GM12872 (cell line): ENCODE measurements around the gene FHOD3.

Experiments used
- TF ChIP-seq, protein P1 (sequence below): IDR thresholded peaks from 3 replicates; pipeline ENCODE4 v1.5.1; 2011; ENCODE audit warnings: low read depth, mild to moderate bottlenecking, low read length, moderate library complexity; ENCODE audit not compliant: insufficient read depth

The FHOD3 gene

DNA sequence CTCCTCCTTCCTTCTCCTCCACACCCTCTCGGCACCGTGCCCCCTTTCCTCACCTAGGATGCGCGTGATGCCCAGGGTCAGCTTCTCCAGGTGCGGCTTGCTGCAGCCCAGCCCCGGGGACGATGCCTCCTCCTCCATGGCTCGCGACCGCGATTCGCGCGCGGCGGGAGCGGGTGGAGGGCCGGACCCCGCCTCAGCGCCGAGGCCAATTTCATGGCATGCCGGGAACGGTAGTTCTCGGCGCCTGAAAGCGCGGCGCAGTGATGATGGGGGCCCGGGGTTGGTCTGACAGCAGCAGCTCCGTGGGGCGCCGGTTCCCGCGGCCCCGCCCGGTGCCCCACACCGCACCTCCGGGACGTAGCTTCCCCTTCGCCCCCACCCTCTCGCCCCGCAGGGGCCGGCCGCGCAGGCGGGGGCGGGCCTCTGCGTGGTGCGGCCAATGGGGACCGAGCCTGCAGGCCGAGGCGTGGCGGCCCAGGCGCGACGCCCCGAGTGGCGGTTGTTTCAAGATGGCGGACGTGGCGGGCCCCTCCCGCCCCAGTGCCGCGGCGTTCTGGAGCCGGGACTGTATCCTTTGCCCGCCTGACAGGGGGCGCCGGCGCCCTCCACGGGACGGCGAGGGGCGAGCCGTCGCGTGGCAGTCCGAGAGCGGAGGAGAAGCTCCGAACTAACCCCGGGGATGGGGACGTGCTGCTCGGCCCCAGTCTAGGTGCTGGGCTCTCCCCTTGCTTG, 531.3 kb downstream of the FHOD3 start, which contains the start of the genes KIAA1328 and TPGS2:
Gene KIAA1328, plus strand, starts transcription at position 498 of the 732 bp plus-strand sequence. Its CDS starts 12 bp downstream, at position 510.
Gene TPGS2, minus strand, starts transcription at position 373 of the 732 bp plus-strand sequence. Its CDS starts 235 bp downstream, at position 138.
- TF ChIP-seq, protein P1, sequence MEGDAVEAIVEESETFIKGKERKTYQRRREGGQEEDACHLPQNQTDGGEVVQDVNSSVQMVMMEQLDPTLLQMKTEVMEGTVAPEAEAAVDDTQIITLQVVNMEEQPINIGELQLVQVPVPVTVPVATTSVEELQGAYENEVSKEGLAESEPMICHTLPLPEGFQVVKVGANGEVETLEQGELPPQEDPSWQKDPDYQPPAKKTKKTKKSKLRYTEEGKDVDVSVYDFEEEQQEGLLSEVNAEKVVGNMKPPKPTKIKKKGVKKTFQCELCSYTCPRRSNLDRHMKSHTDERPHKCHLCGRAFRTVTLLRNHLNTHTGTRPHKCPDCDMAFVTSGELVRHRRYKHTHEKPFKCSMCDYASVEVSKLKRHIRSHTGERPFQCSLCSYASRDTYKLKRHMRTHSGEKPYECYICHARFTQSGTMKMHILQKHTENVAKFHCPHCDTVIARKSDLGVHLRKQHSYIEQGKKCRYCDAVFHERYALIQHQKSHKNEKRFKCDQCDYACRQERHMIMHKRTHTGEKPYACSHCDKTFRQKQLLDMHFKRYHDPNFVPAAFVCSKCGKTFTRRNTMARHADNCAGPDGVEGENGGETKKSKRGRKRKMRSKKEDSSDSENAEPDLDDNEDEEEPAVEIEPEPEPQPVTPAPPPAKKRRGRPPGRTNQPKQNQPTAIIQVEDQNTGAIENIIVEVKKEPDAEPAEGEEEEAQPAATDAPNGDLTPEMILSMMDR = peak; percentile 47; the same call in 2 of the 3 replicates
